ENCODE results near the gene MMS22L. TPM values are rescaled to one million over a fixed set of nuclear protein-coding genes. Genes with fewer than 3 reads are reported as not detected.

Gene MMS22L
- total RNA-seq, result 12.1 and 15.0 TPM in 2 replicates

GRCh38 chr6:97282726-97283617 lies at the start of gene MMS22L:
TSS of gene MMS22L (minus strand) at chr6:97283216. CDS start at chr6:97282477, 739 bp downstream.

Data from endothelial cell of coronary artery (primary cell).